WTC11 (cell line): ENCODE measurements around the gene WFDC12. TPM values are rescaled to one million over a fixed set of nuclear protein-coding genes. Genes with fewer than 3 reads are reported as not detected.

Experiments
- GRHL2 ChIP-seq: fragments of 250-450 bp; sonication (Bioruptor Pico); IDR thresholded peaks from 2 replicates; pipeline ENCODE4 v1.8.0; 2022; ENCODE audit warnings: mild to moderate bottlenecking, moderate library complexity; ENCODE audit not compliant: insufficient replicate concordance, severe bottlenecking
- IRF2 ChIP-seq: sonication (generic); formaldehyde crosslinking; IDR thresholded peaks from 2 replicates; pipeline ENCODE4 v1.8.0; 2022; ENCODE audit warnings: low read depth, missing genetic modification reagents, borderline replicate concordance
- JUN ChIP-seq: sonication (generic); formaldehyde crosslinking; IDR thresholded peaks from 2 replicates; pipeline ENCODE4 v1.8.0; 2023; ENCODE audit warnings: mild to moderate bottlenecking, missing genetic modification reagents
- MYBL2 ChIP-seq: sonication (generic); formaldehyde crosslinking; IDR thresholded peaks from 2 replicates; pipeline ENCODE4 v1.8.1; 2023; ENCODE audit warnings: mild to moderate bottlenecking, moderate library complexity, missing genetic modification reagents
- RELA ChIP-seq: sonication (generic); formaldehyde crosslinking; IDR thresholded peaks from 2 replicates; pipeline ENCODE4 v1.8.1; 2022; ENCODE audit warnings: missing genetic modification reagents, mild to moderate bottlenecking, borderline replicate concordance
- TEAD4 ChIP-seq: sonication (generic); formaldehyde crosslinking; IDR thresholded peaks from 2 replicates; pipeline ENCODE4 v1.8.0; 2022; ENCODE audit warnings: mild to moderate bottlenecking, missing genetic modification reagents
- TP53 ChIP-seq: sonication (generic); formaldehyde crosslinking; IDR thresholded peaks from 2 replicates; pipeline ENCODE4 v1.8.1; 2023; ENCODE audit warnings: mild to moderate bottlenecking, missing genetic modification reagents
- total RNA-seq: library from RNA; stranded (reverse); gene quantifications from 3 replicates; pipeline ENCODE4 v1.2.3, GENCODE V29; 2021
- TF ChIP-seq, protein P1 (sequence below): sonication (generic); formaldehyde crosslinking; IDR thresholded peaks from 2 replicates; pipeline ENCODE4 v1.8.0; 2022; ENCODE audit warnings: missing genetic modification reagents
- TF ChIP-seq, protein P2 (sequence below): sonication (generic); formaldehyde crosslinking; IDR thresholded peaks from 2 replicates; pipeline ENCODE4 v1.8.1; 2023; ENCODE audit warnings: mild to moderate bottlenecking, missing genetic modification reagents, borderline replicate concordance
- TF ChIP-seq, protein P3 (sequence below): sonication (generic); formaldehyde crosslinking; conservative IDR thresholded peaks from 2 replicates; pipeline ENCODE4 v1.8.1; 2023; ENCODE audit warnings: mild to moderate bottlenecking, low read depth, missing genetic modification reagents, moderate library complexity
- TF ChIP-seq, protein P4 (sequence below): sonication (generic); formaldehyde crosslinking; IDR thresholded peaks from 2 replicates; pipeline ENCODE4 v1.8.1; 2022; ENCODE audit warnings: mild to moderate bottlenecking, missing genetic modification reagents, moderate library complexity, borderline replicate concordance
- TF ChIP-seq, protein P5 (sequence below): sonication (generic); formaldehyde crosslinking; IDR thresholded peaks from 2 replicates; pipeline ENCODE4 v1.8.1; 2022; ENCODE audit warnings: missing genetic modification reagents, borderline replicate concordance
- TF ChIP-seq, protein P6 (sequence below): sonication (generic); formaldehyde crosslinking; IDR thresholded peaks from 2 replicates; pipeline ENCODE4 v1.8.0; 2023; ENCODE audit warnings: missing genetic modification reagents
- TF ChIP-seq, protein P7 (sequence below): fragments of 250-450 bp; sonication (Bioruptor Pico); IDR thresholded peaks from 2 replicates; pipeline ENCODE4 v1.9.0; 2021; ENCODE audit warnings: moderate library complexity, mild to moderate bottlenecking, inconsistent platforms, borderline replicate concordance
- TF ChIP-seq, protein P8 (sequence below): sonication (generic); formaldehyde crosslinking; IDR thresholded peaks from 2 replicates; pipeline ENCODE4 v1.8.0; 2023; ENCODE audit warnings: mild to moderate bottlenecking, missing genetic modification reagents

The WFDC12 gene
- total RNA-seq, 1 experiment from 2014 or later: not detected

DNA sequence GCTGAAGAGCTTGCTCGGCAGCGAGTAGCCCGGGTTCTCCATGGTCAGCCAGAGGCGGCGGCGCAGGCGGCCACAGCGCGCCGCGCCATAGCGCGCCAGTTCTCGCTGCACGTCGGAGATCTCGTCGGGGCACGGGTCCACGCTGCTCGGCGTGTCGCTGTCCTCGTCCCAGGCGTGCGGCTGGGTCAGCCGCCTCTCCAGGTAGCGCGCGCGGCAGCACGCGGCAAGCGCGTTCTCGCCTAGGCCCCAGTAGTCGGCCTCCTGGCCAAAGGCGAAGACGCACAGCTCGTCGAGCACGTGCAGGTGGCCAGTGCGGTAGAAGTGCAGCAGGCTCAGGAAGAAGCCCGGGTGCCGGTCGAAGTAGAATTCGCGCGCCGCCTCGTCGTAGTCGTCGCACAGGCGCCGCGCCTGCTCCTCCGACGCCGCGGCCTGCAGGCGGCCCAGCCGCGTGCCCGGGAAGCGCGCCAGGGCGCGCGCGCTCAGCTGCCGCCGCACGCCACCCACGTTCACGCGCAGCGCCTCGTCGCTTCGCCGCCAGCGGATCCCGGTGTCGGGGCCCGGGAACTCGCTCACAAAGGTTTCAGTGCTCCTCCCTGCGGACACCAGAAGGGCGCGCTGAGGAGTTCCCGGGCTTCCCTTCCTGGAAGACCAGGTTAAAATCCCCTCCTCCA, 26.0 kb downstream of the WFDC12 start (continued):
- TF ChIP-seq JUN (CRISPR knock-in tag): peak; percentile 98
- TF ChIP-seq, protein P1, sequence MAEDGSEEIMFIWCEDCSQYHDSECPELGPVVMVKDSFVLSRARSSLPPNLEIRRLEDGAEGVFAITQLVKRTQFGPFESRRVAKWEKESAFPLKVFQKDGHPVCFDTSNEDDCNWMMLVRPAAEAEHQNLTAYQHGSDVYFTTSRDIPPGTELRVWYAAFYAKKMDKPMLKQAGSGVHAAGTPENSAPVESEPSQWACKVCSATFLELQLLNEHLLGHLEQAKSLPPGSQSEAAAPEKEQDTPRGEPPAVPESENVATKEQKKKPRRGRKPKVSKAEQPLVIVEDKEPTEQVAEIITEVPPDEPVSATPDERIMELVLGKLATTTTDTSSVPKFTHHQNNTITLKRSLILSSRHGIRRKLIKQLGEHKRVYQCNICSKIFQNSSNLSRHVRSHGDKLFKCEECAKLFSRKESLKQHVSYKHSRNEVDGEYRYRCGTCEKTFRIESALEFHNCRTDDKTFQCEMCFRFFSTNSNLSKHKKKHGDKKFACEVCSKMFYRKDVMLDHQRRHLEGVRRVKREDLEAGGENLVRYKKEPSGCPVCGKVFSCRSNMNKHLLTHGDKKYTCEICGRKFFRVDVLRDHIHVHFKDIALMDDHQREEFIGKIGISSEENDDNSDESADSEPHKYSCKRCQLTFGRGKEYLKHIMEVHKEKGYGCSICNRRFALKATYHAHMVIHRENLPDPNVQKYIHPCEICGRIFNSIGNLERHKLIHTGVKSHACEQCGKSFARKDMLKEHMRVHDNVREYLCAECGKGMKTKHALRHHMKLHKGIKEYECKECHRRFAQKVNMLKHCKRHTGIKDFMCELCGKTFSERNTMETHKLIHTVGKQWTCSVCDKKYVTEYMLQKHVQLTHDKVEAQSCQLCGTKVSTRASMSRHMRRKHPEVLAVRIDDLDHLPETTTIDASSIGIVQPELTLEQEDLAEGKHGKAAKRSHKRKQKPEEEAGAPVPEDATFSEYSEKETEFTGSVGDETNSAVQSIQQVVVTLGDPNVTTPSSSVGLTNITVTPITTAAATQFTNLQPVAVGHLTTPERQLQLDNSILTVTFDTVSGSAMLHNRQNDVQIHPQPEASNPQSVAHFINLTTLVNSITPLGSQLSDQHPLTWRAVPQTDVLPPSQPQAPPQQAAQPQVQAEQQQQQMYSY (CRISPR knock-in tag): peak; percentile 43; the same call in 1 of the 2 replicates
- peak; percentile 96 for TF ChIP-seq MYBL2 (CRISPR knock-in tag)
- TF ChIP-seq RELA (CRISPR knock-in tag): peak; percentile 90
- TF ChIP-seq TP53 (CRISPR knock-in tag): peak; percentile 97
- 0 out of 2 replicates have a peak, but pooled peaks have one; percentile 82 for TF ChIP-seq IRF2
- peak; percentile 87; the same call in 1 of the 2 replicates for TF ChIP-seq TEAD4 (CRISPR knock-in tag)
- TF ChIP-seq, protein P2, sequence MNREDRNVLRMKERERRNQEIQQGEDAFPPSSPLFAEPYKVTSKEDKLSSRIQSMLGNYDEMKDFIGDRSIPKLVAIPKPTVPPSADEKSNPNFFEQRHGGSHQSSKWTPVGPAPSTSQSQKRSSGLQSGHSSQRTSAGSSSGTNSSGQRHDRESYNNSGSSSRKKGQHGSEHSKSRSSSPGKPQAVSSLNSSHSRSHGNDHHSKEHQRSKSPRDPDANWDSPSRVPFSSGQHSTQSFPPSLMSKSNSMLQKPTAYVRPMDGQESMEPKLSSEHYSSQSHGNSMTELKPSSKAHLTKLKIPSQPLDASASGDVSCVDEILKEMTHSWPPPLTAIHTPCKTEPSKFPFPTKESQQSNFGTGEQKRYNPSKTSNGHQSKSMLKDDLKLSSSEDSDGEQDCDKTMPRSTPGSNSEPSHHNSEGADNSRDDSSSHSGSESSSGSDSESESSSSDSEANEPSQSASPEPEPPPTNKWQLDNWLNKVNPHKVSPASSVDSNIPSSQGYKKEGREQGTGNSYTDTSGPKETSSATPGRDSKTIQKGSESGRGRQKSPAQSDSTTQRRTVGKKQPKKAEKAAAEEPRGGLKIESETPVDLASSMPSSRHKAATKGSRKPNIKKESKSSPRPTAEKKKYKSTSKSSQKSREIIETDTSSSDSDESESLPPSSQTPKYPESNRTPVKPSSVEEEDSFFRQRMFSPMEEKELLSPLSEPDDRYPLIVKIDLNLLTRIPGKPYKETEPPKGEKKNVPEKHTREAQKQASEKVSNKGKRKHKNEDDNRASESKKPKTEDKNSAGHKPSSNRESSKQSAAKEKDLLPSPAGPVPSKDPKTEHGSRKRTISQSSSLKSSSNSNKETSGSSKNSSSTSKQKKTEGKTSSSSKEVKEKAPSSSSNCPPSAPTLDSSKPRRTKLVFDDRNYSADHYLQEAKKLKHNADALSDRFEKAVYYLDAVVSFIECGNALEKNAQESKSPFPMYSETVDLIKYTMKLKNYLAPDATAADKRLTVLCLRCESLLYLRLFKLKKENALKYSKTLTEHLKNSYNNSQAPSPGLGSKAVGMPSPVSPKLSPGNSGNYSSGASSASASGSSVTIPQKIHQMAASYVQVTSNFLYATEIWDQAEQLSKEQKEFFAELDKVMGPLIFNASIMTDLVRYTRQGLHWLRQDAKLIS (CRISPR knock-in tag): peak; percentile 75; the same call in 1 of the 2 replicates
- TF ChIP-seq, protein P3, sequence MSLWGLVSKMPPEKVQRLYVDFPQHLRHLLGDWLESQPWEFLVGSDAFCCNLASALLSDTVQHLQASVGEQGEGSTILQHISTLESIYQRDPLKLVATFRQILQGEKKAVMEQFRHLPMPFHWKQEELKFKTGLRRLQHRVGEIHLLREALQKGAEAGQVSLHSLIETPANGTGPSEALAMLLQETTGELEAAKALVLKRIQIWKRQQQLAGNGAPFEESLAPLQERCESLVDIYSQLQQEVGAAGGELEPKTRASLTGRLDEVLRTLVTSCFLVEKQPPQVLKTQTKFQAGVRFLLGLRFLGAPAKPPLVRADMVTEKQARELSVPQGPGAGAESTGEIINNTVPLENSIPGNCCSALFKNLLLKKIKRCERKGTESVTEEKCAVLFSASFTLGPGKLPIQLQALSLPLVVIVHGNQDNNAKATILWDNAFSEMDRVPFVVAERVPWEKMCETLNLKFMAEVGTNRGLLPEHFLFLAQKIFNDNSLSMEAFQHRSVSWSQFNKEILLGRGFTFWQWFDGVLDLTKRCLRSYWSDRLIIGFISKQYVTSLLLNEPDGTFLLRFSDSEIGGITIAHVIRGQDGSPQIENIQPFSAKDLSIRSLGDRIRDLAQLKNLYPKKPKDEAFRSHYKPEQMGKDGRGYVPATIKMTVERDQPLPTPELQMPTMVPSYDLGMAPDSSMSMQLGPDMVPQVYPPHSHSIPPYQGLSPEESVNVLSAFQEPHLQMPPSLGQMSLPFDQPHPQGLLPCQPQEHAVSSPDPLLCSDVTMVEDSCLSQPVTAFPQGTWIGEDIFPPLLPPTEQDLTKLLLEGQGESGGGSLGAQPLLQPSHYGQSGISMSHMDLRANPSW: no peak
- TF ChIP-seq, protein P4, sequence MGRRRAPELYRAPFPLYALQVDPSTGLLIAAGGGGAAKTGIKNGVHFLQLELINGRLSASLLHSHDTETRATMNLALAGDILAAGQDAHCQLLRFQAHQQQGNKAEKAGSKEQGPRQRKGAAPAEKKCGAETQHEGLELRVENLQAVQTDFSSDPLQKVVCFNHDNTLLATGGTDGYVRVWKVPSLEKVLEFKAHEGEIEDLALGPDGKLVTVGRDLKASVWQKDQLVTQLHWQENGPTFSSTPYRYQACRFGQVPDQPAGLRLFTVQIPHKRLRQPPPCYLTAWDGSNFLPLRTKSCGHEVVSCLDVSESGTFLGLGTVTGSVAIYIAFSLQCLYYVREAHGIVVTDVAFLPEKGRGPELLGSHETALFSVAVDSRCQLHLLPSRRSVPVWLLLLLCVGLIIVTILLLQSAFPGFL (CRISPR knock-in tag): peak; percentile 67; the same call in 1 of the 2 replicates
- TF ChIP-seq, protein P5, sequence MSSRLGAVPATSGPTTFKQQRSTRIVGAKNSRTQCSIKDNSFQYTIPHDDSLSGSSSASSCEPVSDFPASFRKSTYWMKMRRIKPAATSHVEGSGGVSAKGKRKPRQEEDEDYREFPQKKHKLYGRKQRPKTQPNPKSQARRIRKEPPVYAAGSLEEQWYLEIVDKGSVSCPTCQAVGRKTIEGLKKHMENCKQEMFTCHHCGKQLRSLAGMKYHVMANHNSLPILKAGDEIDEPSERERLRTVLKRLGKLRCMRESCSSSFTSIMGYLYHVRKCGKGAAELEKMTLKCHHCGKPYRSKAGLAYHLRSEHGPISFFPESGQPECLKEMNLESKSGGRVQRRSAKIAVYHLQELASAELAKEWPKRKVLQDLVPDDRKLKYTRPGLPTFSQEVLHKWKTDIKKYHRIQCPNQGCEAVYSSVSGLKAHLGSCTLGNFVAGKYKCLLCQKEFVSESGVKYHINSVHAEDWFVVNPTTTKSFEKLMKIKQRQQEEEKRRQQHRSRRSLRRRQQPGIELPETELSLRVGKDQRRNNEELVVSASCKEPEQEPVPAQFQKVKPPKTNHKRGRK (CRISPR knock-in tag): 0 out of 2 replicates have a peak, but pooled peaks have one; percentile 19
- TF ChIP-seq GRHL2 (CRISPR knock-in tag): no peak
- TF ChIP-seq, protein P6, sequence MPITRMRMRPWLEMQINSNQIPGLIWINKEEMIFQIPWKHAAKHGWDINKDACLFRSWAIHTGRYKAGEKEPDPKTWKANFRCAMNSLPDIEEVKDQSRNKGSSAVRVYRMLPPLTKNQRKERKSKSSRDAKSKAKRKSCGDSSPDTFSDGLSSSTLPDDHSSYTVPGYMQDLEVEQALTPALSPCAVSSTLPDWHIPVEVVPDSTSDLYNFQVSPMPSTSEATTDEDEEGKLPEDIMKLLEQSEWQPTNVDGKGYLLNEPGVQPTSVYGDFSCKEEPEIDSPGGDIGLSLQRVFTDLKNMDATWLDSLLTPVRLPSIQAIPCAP: peak; percentile 78
- TF ChIP-seq, protein P7, sequence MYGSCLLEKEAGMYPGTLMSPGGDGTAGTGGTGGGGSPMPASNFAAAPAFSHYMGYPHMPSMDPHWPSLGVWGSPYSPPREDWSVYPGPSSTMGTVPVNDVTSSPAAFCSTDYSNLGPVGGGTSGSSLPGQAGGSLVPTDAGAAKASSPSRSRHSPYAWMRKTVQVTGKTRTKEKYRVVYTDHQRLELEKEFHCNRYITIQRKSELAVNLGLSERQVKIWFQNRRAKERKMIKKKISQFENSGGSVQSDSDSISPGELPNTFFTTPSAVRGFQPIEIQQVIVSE (CRISPR knock-in tag): no peak
- TF ChIP-seq, protein P8, sequence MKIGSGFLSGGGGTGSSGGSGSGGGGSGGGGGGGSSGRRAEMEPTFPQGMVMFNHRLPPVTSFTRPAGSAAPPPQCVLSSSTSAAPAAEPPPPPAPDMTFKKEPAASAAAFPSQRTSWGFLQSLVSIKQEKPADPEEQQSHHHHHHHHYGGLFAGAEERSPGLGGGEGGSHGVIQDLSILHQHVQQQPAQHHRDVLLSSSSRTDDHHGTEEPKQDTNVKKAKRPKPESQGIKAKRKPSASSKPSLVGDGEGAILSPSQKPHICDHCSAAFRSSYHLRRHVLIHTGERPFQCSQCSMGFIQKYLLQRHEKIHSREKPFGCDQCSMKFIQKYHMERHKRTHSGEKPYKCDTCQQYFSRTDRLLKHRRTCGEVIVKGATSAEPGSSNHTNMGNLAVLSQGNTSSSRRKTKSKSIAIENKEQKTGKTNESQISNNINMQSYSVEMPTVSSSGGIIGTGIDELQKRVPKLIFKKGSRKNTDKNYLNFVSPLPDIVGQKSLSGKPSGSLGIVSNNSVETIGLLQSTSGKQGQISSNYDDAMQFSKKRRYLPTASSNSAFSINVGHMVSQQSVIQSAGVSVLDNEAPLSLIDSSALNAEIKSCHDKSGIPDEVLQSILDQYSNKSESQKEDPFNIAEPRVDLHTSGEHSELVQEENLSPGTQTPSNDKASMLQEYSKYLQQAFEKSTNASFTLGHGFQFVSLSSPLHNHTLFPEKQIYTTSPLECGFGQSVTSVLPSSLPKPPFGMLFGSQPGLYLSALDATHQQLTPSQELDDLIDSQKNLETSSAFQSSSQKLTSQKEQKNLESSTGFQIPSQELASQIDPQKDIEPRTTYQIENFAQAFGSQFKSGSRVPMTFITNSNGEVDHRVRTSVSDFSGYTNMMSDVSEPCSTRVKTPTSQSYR (CRISPR knock-in tag): peak; percentile 87; the same call in 1 of the 2 replicates
